ENCODE results near the gene CYP1B1.
"Not testable (repeated sequence)": the region's sequence is repeated elsewhere in the genome, so short reads cannot be mapped to it uniquely, and the experiment has no call there.

Gene CYP1B1

DNA sequence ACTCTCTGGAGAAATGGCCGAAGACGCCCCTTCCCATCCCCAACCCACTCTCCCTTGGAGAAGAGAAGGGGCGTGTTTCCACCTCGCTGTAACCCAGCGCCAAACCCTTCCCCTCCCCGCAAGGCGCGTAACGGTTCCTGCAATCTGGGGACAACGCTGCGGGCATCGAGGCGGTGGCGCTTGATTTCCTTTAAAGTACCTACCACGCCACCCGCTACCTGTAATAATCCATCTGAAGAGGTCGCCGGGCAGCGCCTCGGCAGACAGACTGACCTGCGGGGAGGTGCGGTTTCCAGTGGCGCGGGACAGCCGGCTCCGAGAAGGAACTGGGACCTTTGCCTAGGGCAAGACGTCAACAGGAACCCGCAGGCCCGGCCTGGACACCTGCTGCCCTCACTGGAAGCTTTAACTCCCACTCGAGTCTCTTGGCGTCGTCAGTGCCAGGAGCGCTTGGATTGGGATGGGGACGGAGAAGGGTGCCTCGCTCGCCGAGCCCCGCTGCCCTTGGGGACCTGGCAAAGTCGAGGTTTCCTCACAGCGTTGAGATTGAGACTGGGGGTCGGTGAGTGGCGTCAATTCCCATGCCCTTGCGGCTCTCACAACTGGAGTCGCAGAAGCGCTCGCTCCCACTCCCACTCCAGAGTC, at the start of gene CYP1B1:
Gene CYP1B1, minus strand, starts transcription at position 645 of the 645 bp plus-strand sequence. CDS start 763 bp downstream, outside the sequence.
- no peak for FAIRE-seq

DNA sequence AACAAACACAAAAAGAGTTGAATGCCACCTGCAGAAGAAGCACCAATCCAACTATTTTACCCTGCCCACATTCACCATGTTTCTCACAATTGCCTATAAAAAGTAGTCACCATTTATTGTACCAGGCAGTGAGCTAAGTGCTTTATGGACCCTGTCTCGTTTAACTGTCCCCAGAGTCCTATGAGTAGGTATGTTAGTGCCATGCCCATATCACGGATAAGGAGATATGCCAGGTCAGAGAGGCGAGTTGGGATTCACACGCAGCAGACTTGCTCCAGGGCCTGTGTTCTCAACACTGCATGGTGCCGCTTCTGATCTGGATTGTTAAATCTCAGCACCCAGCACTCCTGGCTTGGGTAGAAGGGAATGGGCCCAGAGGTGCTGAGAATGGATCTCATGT, 49.1 kb upstream of the CYP1B1 start:
- no peak for FAIRE-seq

DNA sequence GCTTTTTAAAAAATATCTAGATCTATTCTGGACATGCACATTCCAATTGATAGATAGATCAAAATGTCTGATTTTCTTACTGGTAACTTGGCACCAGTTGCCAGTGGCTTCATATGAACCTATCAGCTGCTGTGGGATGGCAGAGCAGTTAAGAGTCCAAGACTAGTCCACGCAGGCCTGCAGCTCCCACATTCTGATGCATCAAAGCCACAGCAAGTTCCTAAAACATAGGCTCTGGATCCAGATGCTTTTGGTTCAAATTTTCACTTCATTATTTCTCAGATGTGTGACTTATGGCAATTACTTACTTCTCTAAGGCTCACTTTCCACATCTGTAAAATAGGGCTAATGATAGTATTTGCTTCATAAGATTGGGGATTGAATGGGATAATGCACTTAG, 48.0 kb upstream of the CYP1B1 start:
- no peak for FAIRE-seq

DNA sequence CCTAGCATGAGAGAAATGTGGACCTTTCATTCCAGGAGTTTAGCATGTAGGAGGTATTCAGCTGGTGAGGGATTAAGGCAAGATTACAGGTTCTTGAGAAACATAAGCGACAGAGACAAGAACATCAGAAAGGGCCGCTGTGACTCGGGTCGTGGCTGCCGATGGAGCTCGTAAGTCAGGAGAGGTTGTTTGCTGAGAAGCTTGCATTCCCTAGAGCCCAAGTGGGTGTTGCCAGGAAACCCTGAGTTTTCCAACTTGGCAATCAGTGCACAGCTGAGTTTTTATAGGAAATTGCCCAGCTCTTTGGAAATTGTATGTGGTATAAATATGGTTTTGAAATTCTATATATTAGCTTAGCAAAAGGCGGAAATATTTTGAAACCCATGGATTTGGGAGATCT, 46.4 kb upstream of the CYP1B1 start:
- no peak for FAIRE-seq

DNA sequence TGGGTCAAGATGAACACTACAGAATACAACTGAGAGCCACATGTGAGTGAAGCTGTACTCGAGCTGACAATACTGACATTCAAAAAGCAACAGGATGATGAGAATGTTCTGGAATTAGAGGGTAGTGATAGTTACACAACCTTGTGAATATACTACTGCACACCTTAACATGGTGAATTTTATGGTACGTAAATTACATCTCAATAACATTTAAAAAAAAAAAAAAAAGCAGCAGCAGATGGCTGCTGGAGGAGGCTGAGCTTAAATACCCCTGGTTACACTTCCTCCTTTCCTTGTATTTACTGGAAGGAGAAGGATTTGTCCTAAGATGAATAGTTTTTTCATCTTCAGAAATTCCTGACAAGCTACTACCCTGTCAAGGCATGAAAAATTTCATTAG, 45.5 kb upstream of the CYP1B1 start:
- FAIRE-seq: no peak

DNA sequence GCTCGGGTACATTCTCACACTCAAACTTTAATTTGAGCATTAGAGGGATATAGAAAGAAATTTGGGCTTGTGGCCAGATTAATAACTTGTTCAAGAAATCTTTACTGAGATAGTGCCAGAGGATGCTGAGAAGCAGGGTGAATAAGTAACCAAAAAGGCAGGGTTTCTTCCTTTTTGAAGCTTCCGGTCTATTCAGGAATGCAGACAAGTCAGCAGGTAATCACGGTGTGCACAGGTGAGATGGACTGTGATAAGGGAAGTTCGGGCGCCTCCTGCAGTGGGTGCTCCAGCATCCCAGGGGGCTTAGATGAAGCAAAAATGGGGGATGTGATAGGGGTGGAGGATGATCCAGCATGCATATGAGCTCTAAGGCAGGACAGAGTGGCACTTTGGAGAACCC, 44.9 kb upstream of the CYP1B1 start:
- FAIRE-seq: no peak

DNA sequence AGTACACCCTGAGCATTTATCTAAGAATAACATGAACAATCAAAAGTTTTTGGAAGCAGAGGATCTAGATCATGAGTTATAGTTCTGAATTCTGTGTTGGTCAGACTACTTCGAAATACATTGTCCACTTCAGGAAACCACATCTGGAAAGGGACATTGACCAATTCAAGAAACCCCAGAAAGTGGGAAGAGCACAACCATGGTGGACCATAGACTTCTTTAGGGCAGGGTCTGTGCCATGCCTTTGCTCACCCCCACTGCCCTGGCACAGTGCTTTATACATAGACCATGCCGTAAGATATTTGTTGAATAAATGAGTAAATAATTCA, 44.3 kb upstream of the CYP1B1 start:
- no peak for FAIRE-seq

DNA sequence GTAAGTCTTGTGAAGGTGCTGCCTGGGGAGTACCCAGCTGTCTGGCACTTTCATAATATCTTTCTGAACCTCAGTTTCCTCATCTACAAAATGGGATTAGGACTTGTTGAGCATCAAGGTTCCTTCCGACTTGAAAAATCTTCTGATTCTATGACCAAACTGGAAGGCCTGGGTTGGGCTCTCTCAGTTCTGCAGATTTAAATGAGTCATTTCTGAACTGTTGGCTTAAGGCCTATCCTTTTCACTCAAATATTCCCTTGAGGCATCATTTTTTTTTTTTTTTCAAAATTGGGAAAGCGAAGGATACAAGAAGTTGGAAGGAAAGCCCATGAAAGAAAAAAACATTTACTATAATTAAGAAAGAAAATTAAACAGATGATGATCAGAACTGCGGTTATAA, 40.8 kb upstream of the CYP1B1 start:
- no peak for FAIRE-seq

DNA sequence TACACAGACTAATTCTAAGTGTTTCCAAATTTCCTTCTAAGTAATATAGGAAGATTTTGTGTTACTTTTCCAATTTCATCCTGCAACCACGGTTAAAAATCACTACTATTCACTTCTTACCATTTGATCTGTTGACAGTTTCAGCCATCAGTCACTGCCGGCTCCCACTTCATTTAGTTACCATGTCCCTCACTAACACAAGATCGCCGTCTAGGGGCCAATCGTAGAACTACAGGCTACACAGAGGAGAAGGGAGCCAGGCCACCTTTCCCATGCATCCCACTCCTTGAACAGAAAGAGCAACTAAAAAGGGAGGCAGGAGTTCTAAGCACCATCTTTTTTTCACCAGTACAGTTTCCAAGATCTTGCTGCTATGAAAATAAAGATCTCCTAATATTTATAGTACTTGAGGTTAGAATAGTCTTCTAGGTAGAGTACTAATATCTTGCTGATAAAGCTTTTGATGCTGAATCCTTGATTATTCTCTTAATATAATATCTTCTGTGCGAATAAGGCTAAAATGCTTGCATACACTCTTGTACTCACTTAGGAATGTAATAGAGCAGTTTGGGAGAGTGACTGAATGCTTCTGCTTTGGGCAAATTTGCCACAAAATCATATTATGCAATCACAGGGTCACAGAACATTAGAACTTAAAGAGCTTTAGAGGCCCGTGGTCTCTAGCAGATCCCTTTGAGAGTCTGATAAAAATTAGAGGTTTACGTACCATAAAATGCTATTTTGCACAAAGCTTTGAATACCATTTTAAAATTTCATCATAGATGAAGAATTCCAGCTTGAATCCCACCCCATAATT, 39.5 kb upstream of the CYP1B1 start:
- no peak for FAIRE-seq

DNA sequence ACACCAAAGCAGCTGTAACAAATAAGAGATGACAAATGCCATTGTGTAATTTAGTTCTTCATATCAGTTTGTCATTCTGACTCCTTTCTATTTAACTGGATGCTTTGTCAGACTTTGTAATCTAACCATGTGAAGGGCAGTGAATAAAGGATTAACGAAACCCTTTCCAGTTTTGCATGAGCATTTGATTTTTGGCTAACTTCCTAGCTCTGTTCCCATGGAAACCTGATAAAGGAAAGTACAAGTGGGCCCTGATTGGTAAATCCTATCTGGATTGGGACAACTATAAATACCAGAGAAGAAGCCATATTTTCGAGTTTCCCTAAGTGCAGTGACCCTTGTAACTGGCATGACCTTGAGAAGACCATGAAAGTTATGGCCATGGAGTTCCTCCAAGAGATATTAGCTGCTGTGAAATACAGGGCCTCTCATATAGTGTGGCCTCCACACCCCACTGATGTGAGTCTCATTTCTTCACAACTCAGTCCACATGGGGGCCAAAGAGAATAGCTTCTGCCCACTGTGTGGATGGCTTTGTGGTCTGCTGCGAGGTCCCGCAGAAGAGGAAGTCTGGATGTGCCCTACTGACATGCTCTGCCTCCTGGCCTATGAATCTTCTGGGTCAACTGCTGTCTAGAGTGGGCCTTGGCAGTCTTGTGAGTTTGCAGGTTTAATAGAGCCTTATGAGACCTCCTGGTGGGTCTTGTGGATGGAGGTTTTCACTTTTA, 38.2 kb upstream of the CYP1B1 start:
- no peak for FAIRE-seq

DNA sequence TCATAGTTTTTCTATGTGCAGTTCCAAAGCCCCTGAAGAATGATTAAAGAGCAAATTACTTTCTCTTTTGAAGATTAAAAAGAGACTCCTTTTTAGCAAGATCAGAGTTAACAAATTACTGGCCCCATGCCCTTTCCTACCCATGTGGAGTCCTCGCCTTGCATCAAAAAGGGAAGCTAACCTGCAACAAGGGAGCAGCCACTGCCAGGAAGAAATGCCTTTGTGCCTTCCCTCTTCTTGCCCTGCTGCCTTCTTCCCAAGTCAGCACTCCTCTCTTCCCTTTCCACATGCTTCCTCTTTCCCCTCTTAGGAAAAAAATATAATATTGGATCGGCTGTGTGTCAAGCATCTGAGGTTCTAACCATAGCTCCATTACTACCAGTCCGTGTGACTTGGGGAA, 37.1 kb upstream of the CYP1B1 start:
- FAIRE-seq: no peak

DNA sequence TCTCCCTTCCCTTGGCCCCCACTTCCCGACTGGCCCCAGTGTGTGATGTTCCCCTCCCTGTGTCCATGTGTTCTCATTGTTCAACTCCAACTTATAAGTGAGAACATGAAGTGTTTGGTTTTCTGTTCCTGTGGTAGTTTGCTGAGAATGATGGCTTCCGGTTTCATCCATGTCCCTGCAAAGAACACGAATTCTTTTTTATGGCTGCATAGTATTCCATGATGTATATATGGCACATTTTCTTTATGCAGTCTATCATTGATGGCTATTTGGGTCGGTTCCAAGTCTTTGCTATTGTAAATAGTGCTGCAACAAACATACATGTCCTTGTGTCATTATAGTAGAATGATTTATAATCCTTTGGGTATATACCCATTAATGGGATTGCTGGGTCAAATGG, 35.4 kb upstream of the CYP1B1 start:
- not testable (repeated sequence) for FAIRE-seq

DNA sequence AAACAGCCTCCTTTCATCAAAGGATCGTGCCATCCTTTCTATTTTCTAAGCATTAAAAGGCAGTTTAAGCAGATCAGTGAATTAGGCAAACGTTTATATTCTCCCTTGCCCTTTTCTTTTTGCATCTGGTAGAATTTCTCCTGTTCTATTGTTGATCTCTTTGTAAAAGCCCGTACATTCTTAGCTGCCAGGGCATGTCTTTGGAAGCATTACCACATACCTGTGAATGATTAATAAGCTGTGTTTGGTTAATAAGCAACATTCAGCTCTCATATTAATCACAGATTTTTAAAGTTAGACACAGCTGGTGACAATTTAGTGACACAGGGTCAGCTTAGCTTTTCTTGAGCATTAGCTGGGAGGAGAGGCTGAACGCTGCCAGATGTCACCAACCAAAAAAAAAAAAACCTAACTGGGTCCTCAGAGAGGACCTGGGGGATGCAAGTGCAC, 33.8 kb upstream of the CYP1B1 start:
- FAIRE-seq: no peak

DNA sequence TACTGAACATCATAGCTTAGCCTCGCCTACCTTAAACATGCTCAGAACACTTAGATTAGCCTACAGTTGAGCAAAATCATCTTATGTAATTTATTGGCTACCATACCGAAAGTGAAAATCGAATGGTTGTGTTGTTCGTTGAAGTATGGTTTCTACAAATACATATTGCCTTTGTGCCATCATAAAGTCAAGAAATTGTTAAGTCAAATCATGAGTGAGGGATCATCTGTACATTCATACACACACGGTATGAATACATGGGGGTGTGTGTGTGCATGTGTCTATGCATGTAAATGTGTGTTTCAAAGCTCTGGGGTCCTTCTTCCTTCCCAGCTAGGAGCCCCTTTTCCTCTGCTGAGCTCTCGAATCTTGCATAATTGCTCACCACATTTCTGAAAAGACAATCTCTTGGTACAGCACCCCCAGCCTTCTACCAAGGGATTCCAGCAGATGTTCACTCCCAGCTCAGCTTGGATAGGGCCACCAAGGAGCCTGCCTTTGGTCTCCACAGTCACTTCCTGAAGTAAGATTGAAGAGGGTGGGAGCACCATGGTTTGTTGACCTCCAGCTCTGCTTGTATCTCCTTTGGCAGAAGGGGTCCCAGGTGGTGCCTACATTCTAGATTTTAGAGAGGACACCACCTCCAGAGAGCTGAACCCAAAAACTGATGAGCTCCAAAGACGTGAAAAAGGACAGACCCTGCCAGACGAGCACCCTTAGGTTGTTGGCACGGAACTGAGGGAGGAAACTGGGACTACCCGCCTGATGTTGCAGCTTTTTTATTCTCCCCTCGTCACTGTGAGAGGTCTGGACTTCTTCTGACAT, 33.2 kb upstream of the CYP1B1 start:
- no peak for FAIRE-seq

DNA sequence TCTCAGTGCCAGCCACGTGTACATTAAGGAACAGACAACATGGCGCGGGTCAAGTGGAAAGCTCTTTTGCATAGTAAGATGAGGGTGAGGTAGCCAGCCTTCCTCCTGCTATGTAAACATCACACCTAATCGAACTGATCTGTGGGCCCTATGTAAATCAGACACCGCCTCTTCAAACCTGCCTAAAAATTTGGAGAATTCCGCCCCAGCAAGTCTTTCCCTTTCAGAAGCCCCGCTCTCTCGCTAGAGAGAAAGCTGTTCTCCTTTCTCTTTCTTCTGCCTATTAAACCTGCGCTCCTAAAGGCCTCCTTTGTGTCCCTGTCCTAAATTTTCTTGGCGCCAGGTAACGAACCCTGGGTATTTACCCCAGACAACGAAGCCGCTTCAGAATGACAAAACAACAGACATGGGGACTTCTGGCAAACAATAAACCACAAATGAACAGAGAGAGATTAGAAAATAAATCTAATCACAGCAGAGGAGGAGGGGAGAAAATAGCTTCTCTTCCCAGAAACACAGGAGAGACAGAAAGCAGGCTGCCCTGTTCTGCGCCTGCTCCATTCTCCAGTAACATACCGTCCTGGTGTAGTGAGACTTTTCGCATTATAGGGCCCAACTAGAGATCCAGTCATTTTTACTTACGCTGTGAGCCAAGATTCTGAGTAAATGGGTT, 31.9 kb upstream of the CYP1B1 start:
- no peak for FAIRE-seq

DNA sequence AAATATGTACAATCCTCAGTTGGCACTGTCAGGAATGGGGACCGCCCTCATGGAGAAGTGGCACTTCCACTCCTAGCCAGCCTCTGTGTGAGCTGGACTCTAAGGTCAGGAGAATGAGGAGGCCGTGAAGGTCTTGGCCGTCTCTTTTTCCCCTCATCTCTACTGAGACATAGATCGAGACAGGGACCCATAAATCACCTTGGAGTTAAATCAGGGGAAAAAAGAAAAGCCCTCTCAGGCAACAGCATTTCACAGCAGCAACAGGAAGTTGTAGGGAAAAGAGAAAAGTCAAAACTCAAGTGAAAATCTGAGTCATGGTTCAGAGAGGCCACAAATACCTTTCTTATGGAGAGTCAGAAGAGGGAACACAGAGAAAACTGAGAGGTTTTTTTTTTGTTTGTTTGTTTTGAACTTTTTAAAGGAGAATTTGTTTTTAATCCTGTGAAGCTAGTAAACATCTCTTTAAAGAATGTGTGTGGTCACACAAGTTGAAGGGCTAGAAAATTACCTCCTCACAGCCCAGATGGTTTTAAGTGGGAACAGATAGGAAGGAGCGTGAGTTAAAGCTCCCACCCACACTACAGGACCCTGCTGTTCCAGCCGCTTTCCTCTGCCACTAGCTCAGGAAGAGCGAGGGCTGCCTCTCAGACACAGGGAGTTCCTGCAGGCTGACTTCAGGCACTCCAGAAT, 30.6 kb upstream of the CYP1B1 start:
- FAIRE-seq: no peak

DNA sequence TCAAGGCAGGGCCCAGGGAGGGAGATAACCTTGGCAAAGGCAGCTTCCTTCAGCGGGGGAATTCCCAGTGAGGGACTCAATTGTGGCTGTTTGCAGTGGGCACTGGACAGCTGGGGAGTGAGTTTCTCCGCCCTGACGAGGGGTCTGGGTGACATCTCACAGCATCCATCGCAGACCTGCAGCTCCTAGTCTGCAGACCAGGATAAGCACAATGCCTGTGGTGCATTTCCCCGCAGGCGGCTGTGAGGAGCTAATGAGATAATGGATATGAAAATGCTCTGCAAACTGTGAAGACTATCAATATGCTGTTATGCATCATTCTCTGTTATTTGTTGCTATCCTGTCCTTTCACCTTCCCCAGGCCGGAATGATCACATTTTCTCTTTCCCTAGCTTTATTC, 30.0 kb upstream of the CYP1B1 start:
- no peak for FAIRE-seq

DNA sequence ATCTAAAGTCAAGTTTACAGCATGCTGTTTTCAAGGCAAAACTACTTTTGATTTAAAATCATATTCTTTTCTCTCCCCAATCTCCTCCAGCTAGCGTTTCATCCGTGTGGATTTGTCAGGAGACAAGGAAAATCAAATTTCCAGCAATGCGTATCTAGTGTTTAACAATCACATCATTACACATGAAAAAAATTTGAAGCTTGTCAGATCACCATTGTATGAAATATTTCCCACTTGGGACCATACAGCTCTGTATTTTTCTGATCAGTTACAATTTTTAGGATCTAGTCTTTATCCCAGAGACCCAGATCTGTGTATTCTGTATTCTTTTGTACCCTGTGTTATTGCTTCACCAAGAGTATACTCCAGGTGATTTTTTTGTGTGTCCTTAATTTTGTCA, 28.6 kb upstream of the CYP1B1 start:
- no peak for FAIRE-seq

DNA sequence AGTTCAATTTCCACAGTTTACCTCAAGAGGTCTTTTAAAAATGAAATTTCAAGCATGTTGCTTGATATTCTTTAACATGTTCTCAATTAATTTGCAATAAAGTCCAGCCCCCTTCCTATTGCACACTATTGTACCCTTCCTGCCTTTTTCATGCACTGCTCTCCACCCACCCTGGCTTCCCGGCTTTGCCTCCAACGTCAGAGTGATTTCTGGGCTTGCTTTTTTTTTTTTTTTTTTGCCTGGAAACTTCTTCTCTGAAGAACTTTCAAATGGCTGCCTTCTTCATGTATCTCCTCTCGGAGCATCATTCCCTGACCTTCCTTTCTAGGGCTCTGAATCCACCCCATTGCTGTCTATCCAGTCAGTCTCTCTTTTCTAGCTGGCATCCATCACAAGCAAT, 24.4 kb upstream of the CYP1B1 start:
- no peak for FAIRE-seq

DNA sequence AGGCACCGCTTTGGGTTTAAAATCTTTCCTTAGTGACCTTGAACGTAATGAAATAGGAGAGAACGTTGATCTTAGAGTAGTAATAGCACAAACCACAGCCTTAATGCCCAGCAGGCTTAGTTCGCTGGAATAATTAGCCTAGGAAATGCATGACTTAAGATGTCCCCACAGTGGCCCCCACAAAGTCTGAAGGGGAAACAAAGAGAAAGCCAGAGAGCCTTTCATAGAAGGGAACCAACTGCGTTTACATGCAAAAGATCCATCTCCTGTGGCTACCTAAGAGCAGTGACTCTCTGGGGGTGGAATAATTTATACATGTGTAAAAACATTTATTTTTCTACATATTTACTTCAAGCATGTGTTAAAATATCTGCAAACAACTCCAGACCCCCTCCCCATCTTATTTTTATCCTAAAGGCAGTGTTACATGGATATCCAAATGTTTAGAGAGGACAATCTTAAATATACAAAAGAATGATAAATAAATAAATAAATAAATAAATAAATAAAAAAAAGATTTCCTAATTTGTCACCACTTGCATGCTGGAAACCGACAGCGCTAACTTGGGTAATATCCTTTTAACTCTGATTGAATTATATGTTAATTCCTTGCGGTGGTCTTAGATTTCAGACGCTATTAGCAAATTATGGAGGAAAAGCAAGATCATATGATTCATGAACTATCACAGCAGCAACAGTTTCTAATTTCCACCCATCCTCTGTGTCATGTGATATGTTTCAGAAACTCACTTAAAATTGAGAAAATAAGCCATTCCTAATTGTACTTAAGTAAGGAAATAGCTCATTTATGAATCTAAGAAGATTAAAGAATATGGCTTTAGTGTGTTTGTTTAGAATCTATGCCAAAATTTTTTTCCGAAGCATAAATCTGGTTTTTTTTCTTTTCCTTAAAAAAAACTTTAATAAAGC, 23.4 kb upstream of the CYP1B1 start:
- no peak for FAIRE-seq
